ENCODE results near the gene C16orf74.

- no peak for TF ChIP-seq CTCF (IDR thresholded peaks at IDR 0.05 in 4 of 5, conservative IDR thresholded peaks at IDR 0.05 in 1 of 5)
- no peak for TF ChIP-seq POLR2A (IDR thresholded peaks at IDR 0.05)
Observed at GRCh38 chr16:85763616-85764015, 12.7 kb upstream of the C16orf74 start.

Measured in gastrocnemius medialis (tissue), 4 donors.